Uterus (tissue), 4 donors: ENCODE results near the gene ATP13A2. TPM values are rescaled to one million over a fixed set of nuclear protein-coding genes. Genes with fewer than 3 reads are reported as not detected.

Experiments used
- DNase-seq, 2 donors: peaks; one replicate each; pipeline ENCODE4 v3.0.0-alpha.2; 2019 to 2020
- H3K27ac ChIP-seq, 2 donors: fragments of 200-600 bp; sonication (generic); 1 replicate in 1 of 2; 2 replicates in 1 of 2; pipeline ENCODE4 v1.5.1; 2016 to 2018
- H3K27me3 ChIP-seq, 2 donors: fragments of 200-600 bp; sonication (generic); one replicate each; pipeline ENCODE4 v1.5.1; 2018 to 2019; ENCODE audit warnings: control low read depth in 1 of 2
- H3K36me3 ChIP-seq, 2 donors: fragments of 200-600 bp; sonication (generic); one replicate each; pipeline ENCODE4 v1.5.1; 2019; ENCODE audit warnings: control low read depth in 1 of 2
- H3K4me1 ChIP-seq, 2 donors: fragments of 200-600 bp; sonication (generic); one replicate each; pipeline ENCODE4 v1.5.1; 2018 to 2019; ENCODE audit warnings: control low read depth in 1 of 2
- H3K4me3 ChIP-seq, 2 donors: fragments of 200-600 bp; sonication (generic); 1 replicate in 1 of 2; 2 replicates in 1 of 2; pipeline ENCODE4 v1.5.1; 2018 to 2019; ENCODE audit warnings: mild to moderate bottlenecking in 1 of 2
- H3K9me3 ChIP-seq, 2 donors: fragments of 200-600 bp; sonication (generic); one replicate each; pipeline ENCODE4 v1.5.1; 2019; ENCODE audit warnings: control low read depth in 1 of 2
- POLR2A ChIP-seq, 2 donors: fragments of 450-650 bp; IDR thresholded peaks; one replicate each; pipeline ENCODE4 v1.6.1; 2016; ENCODE audit warnings: antibody characterized with exemption in 2 of 2, mild to moderate bottlenecking in 1 of 2, moderate library complexity in 1 of 2
- intact Hi-C: fragments of 100-400 bp; cut with DNase I; formaldehyde crosslinking; loops from one replicate; pipeline ENCODE4 v1.15.1; 2023; ENCODE audit warnings: low total_unique reads
- total RNA-seq, 4 donors: library from RNA; depleted of rRNA in 3 of 4; stranded (reverse); fragments of >200 nt in 3 of 4; gene quantifications; one replicate each; pipeline versions ENCODE4 v1.1.0 to v1.2.4, GENCODE V29; 2014 to 2023
- TF ChIP-seq, protein P1 (sequence below), 4 experiments: fragments of 200-600 bp in 2 of 4; fragments of 450-650 bp in 2 of 4; sonication (generic) in 2 of 4; IDR thresholded peaks; one replicate each; pipeline ENCODE4 v1.5.1; 2016 to 2019; ENCODE audit warnings: antibody characterized with exemption in 4 of 4, mild to moderate bottlenecking in 2 of 4, moderate library complexity in 1 of 4
- donor health status: DM: yes; HTN: yes; CAD: no.

The ATP13A2 gene
- total RNA-seq, 4 donors from 2014 or later = 8.5 to 31.4 (median 19.7) TPM

- peak within 1 kb of the TSS; percentile 38 to 76 for H3K4me3 ChIP-seq
- TF ChIP-seq, protein P1, sequence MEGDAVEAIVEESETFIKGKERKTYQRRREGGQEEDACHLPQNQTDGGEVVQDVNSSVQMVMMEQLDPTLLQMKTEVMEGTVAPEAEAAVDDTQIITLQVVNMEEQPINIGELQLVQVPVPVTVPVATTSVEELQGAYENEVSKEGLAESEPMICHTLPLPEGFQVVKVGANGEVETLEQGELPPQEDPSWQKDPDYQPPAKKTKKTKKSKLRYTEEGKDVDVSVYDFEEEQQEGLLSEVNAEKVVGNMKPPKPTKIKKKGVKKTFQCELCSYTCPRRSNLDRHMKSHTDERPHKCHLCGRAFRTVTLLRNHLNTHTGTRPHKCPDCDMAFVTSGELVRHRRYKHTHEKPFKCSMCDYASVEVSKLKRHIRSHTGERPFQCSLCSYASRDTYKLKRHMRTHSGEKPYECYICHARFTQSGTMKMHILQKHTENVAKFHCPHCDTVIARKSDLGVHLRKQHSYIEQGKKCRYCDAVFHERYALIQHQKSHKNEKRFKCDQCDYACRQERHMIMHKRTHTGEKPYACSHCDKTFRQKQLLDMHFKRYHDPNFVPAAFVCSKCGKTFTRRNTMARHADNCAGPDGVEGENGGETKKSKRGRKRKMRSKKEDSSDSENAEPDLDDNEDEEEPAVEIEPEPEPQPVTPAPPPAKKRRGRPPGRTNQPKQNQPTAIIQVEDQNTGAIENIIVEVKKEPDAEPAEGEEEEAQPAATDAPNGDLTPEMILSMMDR (IDR thresholded peaks at IDR 0.05) = no peak
- peak in 1 of 2 donors; percentile 40 for TF ChIP-seq POLR2A (IDR thresholded peaks at IDR 0.05)
- intact Hi-C loops = no loop called here
- H3K36me3 ChIP-seq = no peaks in the 10 kb centered on the region
- no peaks in the 10 kb centered on the region for H3K27me3 ChIP-seq
- peak within 1 kb of the TSS; percentile 87 to 96 for H3K27ac ChIP-seq
- H3K9me3 ChIP-seq = no peaks in the 10 kb centered on the region
- no peaks in the 10 kb centered on the region for H3K4me1 ChIP-seq
- DNase-seq = peak in 1 of 2 donors; percentile 62
These were observed 31.1 kb downstream of the ATP13A2 start, which contains the start of gene MFAP2 for GRCh38 chr1:16980473-16981268. MFAP2 (minus strand) TSS chr1:16980620; CDS start chr1:16978273, 2,347 bp downstream.

GRCh38 chr1:16979475-16980327, 32.0 kb downstream of the ATP13A2 start:
- Histone ChIP-seq H3K4me3 (peak overlapping the region; percentile 38 to 76), H3K4me1 (no peaks in the 10 kb centered on the region), H3K27me3 (no peaks in the 10 kb centered on the region), H3K9me3 (no peaks in the 10 kb centered on the region), H3K27ac (peak overlapping the region; percentile 87 to 96), H3K36me3 (no peaks in the 10 kb centered on the region)
- TF ChIP-seq, protein P1 (IDR thresholded peaks at IDR 0.05) = no peak
- no peak for TF ChIP-seq POLR2A (IDR thresholded peaks at IDR 0.05)
- peak; percentile 53 to 67 for DNase-seq
- intact Hi-C loops = no loop called here

GRCh38 chr1:16978567-16979474, 32.9 kb downstream of the ATP13A2 start:
- H3K27ac ChIP-seq = peak overlapping the region; percentile 87 to 96
- peak overlapping the region; percentile 38 to 76 for H3K4me3 ChIP-seq
- DNase-seq = peak; percentile 85 to 87
- intact Hi-C loops = no loop called here
- H3K36me3 ChIP-seq = no peaks in the 10 kb centered on the region
- TF ChIP-seq, protein P1 (IDR thresholded peaks at IDR 0.05) = no peak
- peak in 1 of 2 donors; percentile 56 for TF ChIP-seq POLR2A (IDR thresholded peaks at IDR 0.05)
- no peaks in the 10 kb centered on the region for H3K4me1 ChIP-seq
- H3K27me3 ChIP-seq = no peaks in the 10 kb centered on the region
- no peaks in the 10 kb centered on the region for H3K9me3 ChIP-seq

GRCh38 chr1:16978139-16978538, 33.6 kb downstream of the ATP13A2 start:
- Histone ChIP-seq H3K4me3 (no peak overlapping the region), H3K27me3 (no peaks in the 10 kb centered on the region), H3K4me1 (no peaks in the 10 kb centered on the region), H3K36me3 (no peaks in the 10 kb centered on the region), H3K27ac (peak overlapping the region; percentile 87 to 96), H3K9me3 (no peaks in the 10 kb centered on the region)
- intact Hi-C loops = no loop called here
- TF ChIP-seq POLR2A (IDR thresholded peaks at IDR 0.05) = no peak
- TF ChIP-seq, protein P1 (IDR thresholded peaks at IDR 0.05) = no peak
- DNase-seq = no peak
